B cell (primary cell): ENCODE results near the gene PPP6R2. TPM values are rescaled to one million over a fixed set of nuclear protein-coding genes. Genes with fewer than 3 reads are reported as not detected.

Experiments
- ATAC-seq: fragments of 200-7000 bp; cut with Tn5 transposase; one replicate; pipeline ENCODE4 v1.10.0; 2021; ENCODE audit warnings: low read depth, mild to moderate bottlenecking, moderate number of reproducible peaks, moderate library complexity
- CTCF ChIA-PET: fragments of 350-600 bp; sonication (Branson Sonifier 250); formaldehyde crosslinking; loops from one replicate; lab custom pipeline; 2021; ENCODE audit warnings: antibody characterized with exemption, inconsistent platforms; lab: Charles Lee
- POLR2A ChIA-PET: fragments of 350-600 bp; sonication (Branson Sonifier 250); formaldehyde crosslinking; loops from one replicate; lab custom pipeline; 2021; ENCODE audit warnings: antibody characterized with exemption; lab: Charles Lee
- DNase-seq: peaks from one replicate; pipeline ENCODE4 v3.0.0; 2013
- H2AFZ ChIP-seq: 2 replicates; pipeline ENCODE4 v1.6.1; 2012; ENCODE audit warnings: mild to moderate bottlenecking, low read depth, low read length; ENCODE audit not compliant: insufficient read depth, poor library complexity, severe bottlenecking
- H3K27ac ChIP-seq, 2 donors: 1 replicate in 1 of 2; 2 replicates in 1 of 2; pipeline ENCODE4 v1.5.1; 2012 to 2013; ENCODE audit warnings: low read length in 2 of 2, mild to moderate bottlenecking in 2 of 2, moderate library complexity in 1 of 2
- H3K27me3 ChIP-seq, 4 experiments: fragments of 200-600 bp in 1 of 4; sonication (generic) in 1 of 4; replicated peaks in 1 of 4; 1 replicate in 2 of 4; 2 replicates in 2 of 4; pipeline versions ENCODE4 v1.6.1 to v1.7.0; 2013 to 2016; ENCODE audit warnings: low read length in 3 of 4, mild to moderate bottlenecking in 2 of 4, mixed read lengths in 1 of 4, moderate library complexity in 1 of 4; ENCODE audit not compliant: insufficient read depth in 4 of 4, control insufficient read depth in 3 of 4; ENCODE audit errors: control extremely low read depth in 1 of 4
- H3K36me3 ChIP-seq, 2 experiments: replicated peaks in 1 of 2; 1 replicate in 1 of 2; 2 replicates in 1 of 2; pipeline versions ENCODE4 v1.6.1 to v1.7.1; 2013; ENCODE audit warnings: low read length in 1 of 2; ENCODE audit not compliant: insufficient read depth in 2 of 2, control insufficient read depth in 1 of 2; ENCODE audit errors: control extremely low read depth in 1 of 2, extremely low read depth in 1 of 2
- H3K4me1 ChIP-seq, 2 donors: fragments of 200-600 bp in 1 of 2; sonication (generic) in 1 of 2; 1 replicate in 1 of 2; 2 replicates in 1 of 2; pipeline versions ENCODE4 v1.5.1 to v1.6.1; 2013 to 2017; ENCODE audit warnings: low read length in 2 of 2; ENCODE audit not compliant: control insufficient read depth in 2 of 2, insufficient read depth in 2 of 2
- H3K4me2 ChIP-seq: replicated peaks from 2 replicates; pipeline ENCODE3; 2012; ENCODE audit warnings: mild to moderate bottlenecking, low read depth, low read length; ENCODE audit not compliant: poor library complexity, severe bottlenecking
- H3K4me3 ChIP-seq, 5 experiments: fragments of 200-600 bp in 1 of 5; sonication (generic) in 1 of 5; 1 replicate in 3 of 5; 2 replicates in 2 of 5; pipeline versions ENCODE4 v1.5.1 to v1.7.0; 2011 to 2016; ENCODE audit warnings: low read length in 4 of 5, mild to moderate bottlenecking in 4 of 5, low read depth in 2 of 5, control low read depth in 1 of 5, moderate library complexity in 1 of 5; ENCODE audit not compliant: insufficient read depth in 1 of 5; ENCODE audit errors: control extremely low read depth in 1 of 5, extremely low read depth in 1 of 5
- H3K79me2 ChIP-seq: fragments of 200-600 bp; sonication (generic); one replicate; pipeline ENCODE4 v1.6.0; 2016; ENCODE audit warnings: low read length; ENCODE audit not compliant: control insufficient read depth, insufficient read depth
- H3K9ac ChIP-seq: fragments of 200-600 bp; sonication (generic); 2 replicates; pipeline ENCODE4 v1.6.1; 2017; ENCODE audit warnings: mild to moderate bottlenecking, low read length, moderate library complexity
- H3K9me3 ChIP-seq, 3 donors: one replicate each; pipeline versions ENCODE4 v1.6.1 to v1.7.1; 2013; ENCODE audit warnings: low read length in 2 of 3; ENCODE audit not compliant: control insufficient read depth in 2 of 3, insufficient read depth in 1 of 3; ENCODE audit errors: control extremely low read depth in 1 of 3
- H4K20me1 ChIP-seq: 2 replicates; pipeline ENCODE4 v1.6.0; 2012; ENCODE audit warnings: mild to moderate bottlenecking, low read length; ENCODE audit not compliant: insufficient read depth, control insufficient read depth, poor library complexity, severe bottlenecking
- H3K27ac Mint-ChIP-seq: one replicate; pipeline ENCODE4 v1.8.0; 2021; ENCODE audit warnings: mixed read lengths
- H3K27me3 Mint-ChIP-seq: one replicate; pipeline ENCODE4 v1.8.0; 2021; ENCODE audit warnings: mixed read lengths
- H3K4me1 Mint-ChIP-seq: one replicate; pipeline ENCODE4 v1.8.0; 2021; ENCODE audit warnings: mixed read lengths
- H3K4me3 Mint-ChIP-seq: one replicate; pipeline ENCODE4 v1.8.0; 2021; ENCODE audit warnings: mixed read lengths
- H3K9me3 Mint-ChIP-seq: one replicate; pipeline ENCODE4 v1.8.0; 2022; ENCODE audit warnings: mixed read lengths; ENCODE audit not compliant: insufficient read depth
- EZH2 ChIP-seq: IDR thresholded peaks from 2 replicates; pipeline ENCODE4 v1.6.1; 2012; ENCODE audit warnings: borderline replicate concordance, low read depth, mild to moderate bottlenecking, moderate library complexity, low read length; ENCODE audit not compliant: insufficient read depth, poor library complexity, severe bottlenecking
- WGBS: methylation state at CpG from one replicate; pipeline ENCODE4 v1.1.5; 2013; ENCODE audit warnings: missing lambda C conversion rate; ENCODE audit not compliant: insufficient coverage; 5-methylcytosine and 5-hydroxymethylcytosine counted together
- intact Hi-C: fragments of 100-400 bp; cut with micrococcal nuclease; formaldehyde crosslinking; loops from one replicate; pipeline ENCODE4 v1.10.0; 2022
- polyA plus RNA-seq: library from polyadenylated mRNA; depleted of rRNA; stranded (reverse); fragments of >200 nt; gene quantifications from 2 replicates; pipeline ENCODE4 v1.2.3, GENCODE V29; 2012
- total RNA-seq, 2 donors: library from RNA; stranded (reverse); fragments of 120-200 nt in 1 of 2; gene quantifications; 1 replicate in 1 of 2; 2 replicates in 1 of 2; pipeline versions ENCODE4 v1.2.3 to v1.2.4, GENCODE V29; 2013 to 2022
- TF ChIP-seq, protein P1 (sequence below): fragments of 200-600 bp; IDR thresholded peaks from one replicate; pipeline ENCODE4 v1.8.0; 2022; ENCODE audit warnings: antibody characterized with exemption, mild to moderate bottlenecking

Gene PPP6R2
- total and polyA plus RNA-seq, 2 donors (not counting 1 experiment from before 2014, with no cell fraction given): 91.4 to 98.7 TPM

DNA sequence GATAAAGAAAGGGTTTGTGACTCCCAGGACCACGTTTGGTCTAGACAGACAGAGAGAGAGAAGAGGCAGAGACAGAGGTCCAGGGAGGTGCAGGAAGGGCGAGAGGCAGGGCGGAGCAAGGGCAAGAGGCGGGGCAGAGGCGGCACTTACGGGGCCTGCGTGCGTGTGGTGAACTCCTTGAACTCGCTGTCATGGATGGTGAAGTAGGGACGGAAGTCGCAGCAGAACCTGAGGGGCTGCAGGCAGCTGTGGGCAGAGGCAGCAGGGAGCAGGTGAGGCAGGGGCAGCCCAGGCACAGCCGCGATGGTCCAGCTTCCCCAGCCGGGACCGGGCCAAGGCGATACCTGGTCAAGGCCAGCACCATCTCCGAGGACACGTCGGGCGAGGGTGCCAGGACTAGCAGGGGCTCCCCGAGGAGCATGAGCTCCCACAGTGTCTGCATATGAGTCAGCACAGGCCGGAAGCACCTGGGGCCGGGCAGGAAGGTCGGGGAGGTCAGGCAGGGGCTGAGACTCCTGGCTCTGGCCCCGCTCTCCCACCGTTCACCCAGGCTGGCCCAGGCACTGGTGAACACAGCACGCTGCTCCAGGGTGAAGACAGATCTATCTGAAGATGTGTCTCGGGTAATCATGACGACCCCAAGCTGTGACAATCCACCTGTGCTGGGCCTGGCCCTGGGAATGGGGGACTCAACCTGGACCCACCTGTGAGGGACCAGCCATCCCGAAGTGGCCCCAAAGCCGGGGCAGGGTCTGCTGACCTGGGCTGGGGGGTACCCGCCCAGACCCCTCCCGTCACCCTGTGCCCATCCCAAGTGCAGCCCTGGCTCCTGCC lies 28.5 kb upstream of the PPP6R2 start:
- peak overlapping the region; percentile 68 for H3K9ac ChIP-seq
- H2AFZ ChIP-seq: peak overlapping the region; percentile 78
- peaks cover 0 to 2% (median 0%) of the 10 kb centered on the region in 3 donors for H3K9me3 ChIP-seq
- DNase-seq: peak; percentile 89
- peaks cover 23 to 48% of the 10 kb centered on the region in 2 donors for H3K4me1 ChIP-seq
- no peak for TF ChIP-seq EZH2
- TF ChIP-seq, protein P1, sequence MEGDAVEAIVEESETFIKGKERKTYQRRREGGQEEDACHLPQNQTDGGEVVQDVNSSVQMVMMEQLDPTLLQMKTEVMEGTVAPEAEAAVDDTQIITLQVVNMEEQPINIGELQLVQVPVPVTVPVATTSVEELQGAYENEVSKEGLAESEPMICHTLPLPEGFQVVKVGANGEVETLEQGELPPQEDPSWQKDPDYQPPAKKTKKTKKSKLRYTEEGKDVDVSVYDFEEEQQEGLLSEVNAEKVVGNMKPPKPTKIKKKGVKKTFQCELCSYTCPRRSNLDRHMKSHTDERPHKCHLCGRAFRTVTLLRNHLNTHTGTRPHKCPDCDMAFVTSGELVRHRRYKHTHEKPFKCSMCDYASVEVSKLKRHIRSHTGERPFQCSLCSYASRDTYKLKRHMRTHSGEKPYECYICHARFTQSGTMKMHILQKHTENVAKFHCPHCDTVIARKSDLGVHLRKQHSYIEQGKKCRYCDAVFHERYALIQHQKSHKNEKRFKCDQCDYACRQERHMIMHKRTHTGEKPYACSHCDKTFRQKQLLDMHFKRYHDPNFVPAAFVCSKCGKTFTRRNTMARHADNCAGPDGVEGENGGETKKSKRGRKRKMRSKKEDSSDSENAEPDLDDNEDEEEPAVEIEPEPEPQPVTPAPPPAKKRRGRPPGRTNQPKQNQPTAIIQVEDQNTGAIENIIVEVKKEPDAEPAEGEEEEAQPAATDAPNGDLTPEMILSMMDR: no peak
- H3K27me3 ChIP-seq: no peaks in the 10 kb centered on the region
- peak; percentile 86 for ATAC-seq
- H3K27ac ChIP-seq: peak overlapping the region; percentile 63 to 71
- intact Hi-C loops: loop anchor here (1.0 to 2.0 kb wide), 3 partner anchors 8 to 14 kb away; partner anchors contain the start of gene DENND6B
- H4K20me1 ChIP-seq: no peaks in the 10 kb centered on the region
- no peaks in the 10 kb centered on the region for H3K36me3 ChIP-seq
- H3K4me1 Mint-ChIP-seq: peaks cover 43% of the 10 kb centered on the region
- H3K9me3 Mint-ChIP-seq: no peaks in the 10 kb centered on the region
- peak overlapping the region; percentile 97 for H3K27ac Mint-ChIP-seq
- H3K27me3 Mint-ChIP-seq: no peaks in the 10 kb centered on the region
- POLR2A ChIA-PET: interaction anchor here (0.5 to 7.0 kb wide), 8 partner anchors 12 to 213 kb away, joined by 3 to 61 read pairs (median 6); partner anchors contain the start of gene DENND6B
- CTCF ChIA-PET: interaction anchor here (0.6 to 5.1 kb wide), 10 partner anchors 8 to 211 kb away, joined by 3 to 37 read pairs (median 4); partner anchors contain the start of genes DENND6B and SCO2
- H3K4me3 Mint-ChIP-seq: peak overlapping the region; percentile 88
- peak overlapping the region; percentile 93 for H3K4me2 ChIP-seq
- peak overlapping the region in 4 of 5 experiments; percentile 34 to 61 (median 45) for H3K4me3 ChIP-seq
- H3K79me2 ChIP-seq: no peaks in the 10 kb centered on the region
- WGBS: 8% methylated on average over 33 of the region's 33 CpGs
